Measurements from ENCODE around the gene NAT9. TPM values are rescaled to one million over a fixed set of nuclear protein-coding genes. Genes with fewer than 3 reads are reported as not detected.

NAT9 gene
- 33.8 TPM for polyA plus RNA-seq (ENCODE audit: insufficient read length)

GRCh38 chr17:74776044-74776962 is at the start of gene NAT9:
NAT9 (minus strand) TSS chr17:74776345; CDS start chr17:74775698, 647 bp downstream.
- DNase-seq, result peak; percentile 98

GRCh38 chr17:74824961-74825627 is 48.9 kb upstream of the NAT9 start:
- no peak for DNase-seq

- peak; percentile 31 for DNase-seq
Measured at GRCh38 chr17:74822939-74823367, 46.8 kb upstream of the NAT9 start.

- no peak for DNase-seq
Measured at GRCh38 chr17:74822335-74822938, 46.3 kb upstream of the NAT9 start.

GRCh38 chr17:74821655-74822334 is 45.6 kb upstream of the NAT9 start:
- no peak for DNase-seq

GRCh38 chr17:74819801-74820436 is 43.8 kb upstream of the NAT9 start:
- DNase-seq, result no peak

- no peak for DNase-seq
Measured at GRCh38 chr17:74818291-74818938, 42.3 kb upstream of the NAT9 start.

- DNase-seq, result no peak
Measured at GRCh38 chr17:74816905-74817620, 40.9 kb upstream of the NAT9 start.

- DNase-seq, result no peak
Measured at GRCh38 chr17:74815550-74816370, 39.6 kb upstream of the NAT9 start.

- no peak for DNase-seq
Measured at GRCh38 chr17:74815067-74815466, 38.9 kb upstream of the NAT9 start.

- DNase-seq, result no peak
Measured at GRCh38 chr17:74814453-74814852, 38.3 kb upstream of the NAT9 start.

GRCh38 chr17:74812109-74813009 is 36.2 kb upstream of the NAT9 start:
- peak; percentile 41 for DNase-seq

GRCh38 chr17:74810699-74811485 is 34.7 kb upstream of the NAT9 start:
- DNase-seq, result no peak

GRCh38 chr17:74808714-74809430 is 32.7 kb upstream of the NAT9 start:
- DNase-seq, result no peak

GRCh38 chr17:74807925-74808324 is 31.8 kb upstream of the NAT9 start:
- no peak for DNase-seq

GRCh38 chr17:74807441-74807840 is 31.3 kb upstream of the NAT9 start:
- DNase-seq, result no peak

GRCh38 chr17:74806334-74806733 is 30.2 kb upstream of the NAT9 start:
- no peak for DNase-seq
